PFSK-1 (cell line): ENCODE results near the gene RALA.

Experiments used
- FOXP2 ChIP-seq: optimal IDR thresholded peaks from 2 replicates; pipeline ENCODE3; 2011; ENCODE audit warnings: borderline replicate concordance, control low read depth, inconsistent platforms; ENCODE audit not compliant: insufficient read depth; ENCODE audit errors: extremely low read length, extremely low read depth
- POLR2AphosphoS5 ChIP-seq: IDR thresholded peaks from 2 replicates; pipeline ENCODE4 v1.6.1; 2012; ENCODE audit warnings: low read depth, mild to moderate bottlenecking, control low read depth, low read length, moderate library complexity
- SIN3A ChIP-seq: IDR thresholded peaks from 2 replicates; pipeline ENCODE4 v1.6.1; 2012; ENCODE audit warnings: mild to moderate bottlenecking, low read length, moderate library complexity, borderline replicate concordance; ENCODE audit not compliant: insufficient read depth
- TAF1 ChIP-seq: IDR thresholded peaks from 2 replicates; pipeline ENCODE4 v1.6.1; 2012; ENCODE audit warnings: low read length, control low read depth, borderline replicate concordance; ENCODE audit not compliant: insufficient read depth
- TF ChIP-seq, protein P1 (sequence below), 2 experiments: IDR thresholded peaks; 2 replicates each; pipeline versions ENCODE4 v1.6.1 to v1.8.0; 2011 to 2012; ENCODE audit warnings: low read depth in 2 of 2, low read length in 2 of 2, control low read depth in 1 of 2, inconsistent platforms in 1 of 2, mild to moderate bottlenecking in 1 of 2, moderate library complexity in 1 of 2; ENCODE audit not compliant: insufficient read depth in 1 of 2

Gene RALA

GRCh38 chr7:39659356-39660013 lies 36.1 kb downstream of the RALA start:
- TF ChIP-seq, protein P1, sequence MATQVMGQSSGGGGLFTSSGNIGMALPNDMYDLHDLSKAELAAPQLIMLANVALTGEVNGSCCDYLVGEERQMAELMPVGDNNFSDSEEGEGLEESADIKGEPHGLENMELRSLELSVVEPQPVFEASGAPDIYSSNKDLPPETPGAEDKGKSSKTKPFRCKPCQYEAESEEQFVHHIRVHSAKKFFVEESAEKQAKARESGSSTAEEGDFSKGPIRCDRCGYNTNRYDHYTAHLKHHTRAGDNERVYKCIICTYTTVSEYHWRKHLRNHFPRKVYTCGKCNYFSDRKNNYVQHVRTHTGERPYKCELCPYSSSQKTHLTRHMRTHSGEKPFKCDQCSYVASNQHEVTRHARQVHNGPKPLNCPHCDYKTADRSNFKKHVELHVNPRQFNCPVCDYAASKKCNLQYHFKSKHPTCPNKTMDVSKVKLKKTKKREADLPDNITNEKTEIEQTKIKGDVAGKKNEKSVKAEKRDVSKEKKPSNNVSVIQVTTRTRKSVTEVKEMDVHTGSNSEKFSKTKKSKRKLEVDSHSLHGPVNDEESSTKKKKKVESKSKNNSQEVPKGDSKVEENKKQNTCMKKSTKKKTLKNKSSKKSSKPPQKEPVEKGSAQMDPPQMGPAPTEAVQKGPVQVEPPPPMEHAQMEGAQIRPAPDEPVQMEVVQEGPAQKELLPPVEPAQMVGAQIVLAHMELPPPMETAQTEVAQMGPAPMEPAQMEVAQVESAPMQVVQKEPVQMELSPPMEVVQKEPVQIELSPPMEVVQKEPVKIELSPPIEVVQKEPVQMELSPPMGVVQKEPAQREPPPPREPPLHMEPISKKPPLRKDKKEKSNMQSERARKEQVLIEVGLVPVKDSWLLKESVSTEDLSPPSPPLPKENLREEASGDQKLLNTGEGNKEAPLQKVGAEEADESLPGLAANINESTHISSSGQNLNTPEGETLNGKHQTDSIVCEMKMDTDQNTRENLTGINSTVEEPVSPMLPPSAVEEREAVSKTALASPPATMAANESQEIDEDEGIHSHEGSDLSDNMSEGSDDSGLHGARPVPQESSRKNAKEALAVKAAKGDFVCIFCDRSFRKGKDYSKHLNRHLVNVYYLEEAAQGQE (IDR thresholded peaks at IDR 0.05; ENCODE audit: insufficient read depth in 1 of 2, low read depth in 2 of 2, low read length in 2 of 2), result no peak
- no peak for TF ChIP-seq SIN3A
- TF ChIP-seq TAF1, result no peak
- no peak for TF ChIP-seq POLR2AphosphoS5

- TF ChIP-seq, protein P1 (IDR thresholded peaks at IDR 0.05; ENCODE audit: insufficient read depth in 1 of 2, low read depth in 2 of 2, low read length in 2 of 2), result no peak
- TF ChIP-seq SIN3A (no peak), TAF1 (no peak), FOXP2 (no peak), POLR2AphosphoS5 (no peak)
These were observed 38.6 kb downstream of the RALA start for GRCh38 chr7:39661960-39662359.

DNA sequence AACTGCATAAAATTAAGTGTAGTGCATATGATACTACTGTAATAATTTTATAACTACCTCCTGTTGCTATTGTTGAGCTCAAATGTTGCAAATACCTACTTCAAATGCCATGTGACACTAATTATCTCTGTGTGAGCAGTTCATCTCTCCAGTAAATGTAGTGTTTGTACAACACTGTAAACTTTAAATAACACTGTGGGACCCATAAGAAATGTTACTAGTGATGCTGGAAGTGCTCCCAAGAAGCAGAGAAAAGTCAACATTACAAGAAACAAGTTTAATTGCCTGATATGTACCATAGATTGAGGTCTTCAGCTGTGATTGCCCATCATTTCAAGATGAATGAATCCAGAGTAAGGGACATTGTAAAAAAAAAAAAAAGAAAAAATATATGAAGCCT lies 39.9 kb downstream of the RALA start:
- TF ChIP-seq POLR2AphosphoS5 (no peak), SIN3A (no peak), TAF1 (no peak), FOXP2 (no peak)
- TF ChIP-seq, protein P1 (IDR thresholded peaks at IDR 0.05; ENCODE audit: insufficient read depth in 1 of 2, low read depth in 2 of 2, low read length in 2 of 2), result no peak

DNA sequence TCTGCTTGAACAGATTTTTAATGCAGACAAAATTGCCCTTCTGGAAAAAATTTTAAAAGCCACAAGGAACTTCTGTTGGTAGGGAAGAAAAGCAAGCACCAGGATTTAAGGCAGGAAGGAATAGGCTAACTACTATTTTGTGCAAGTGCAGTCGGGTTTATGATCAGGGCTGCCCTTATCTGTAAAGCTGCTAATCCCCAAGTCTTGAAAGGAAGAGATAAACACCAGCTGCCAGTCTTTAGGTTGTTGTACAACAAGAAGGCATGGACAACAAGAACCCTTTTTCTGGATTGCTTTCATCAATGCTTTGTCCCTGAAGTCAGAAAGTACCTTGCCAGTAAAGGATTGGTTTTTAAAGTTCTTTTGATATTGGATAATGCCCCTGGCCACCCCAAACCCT lies 40.7 kb downstream of the RALA start:
- TF ChIP-seq, protein P1 (IDR thresholded peaks at IDR 0.05; ENCODE audit: insufficient read depth in 1 of 2, low read depth in 2 of 2, low read length in 2 of 2), result no peak
- TF ChIP-seq POLR2AphosphoS5, result no peak
- no peak for TF ChIP-seq SIN3A
- TF ChIP-seq TAF1, result no peak
- no peak for TF ChIP-seq FOXP2
